Measurements from ENCODE around the gene TOMM70.

- no peak for TF ChIP-seq CTCF (IDR thresholded peaks at IDR 0.05)
- TF ChIP-seq POLR2A (IDR thresholded peaks at IDR 0.05; ENCODE audit: low read length), result peak; percentile 83
- TF ChIP-seq MAFK (IDR thresholded peaks at IDR 0.05; ENCODE audit: partially characterized antibody), result peak; percentile 49
- TF ChIP-seq HOXA7 (CRISPR knock-in tag; IDR thresholded peaks at IDR 0.05), result no peak
- no peak for TF ChIP-seq CEBPB (IDR thresholded peaks at IDR 0.05)
- TF ChIP-seq EP300 (IDR thresholded peaks at IDR 0.05), result no peak
- TF ChIP-seq POLR2AphosphoS2 (conservative IDR thresholded peaks at IDR 0.05; ENCODE audit: low read length), result no peak
- no peak for TF ChIP-seq HEYL (CRISPR knock-in tag; IDR thresholded peaks at IDR 0.05)
- no peak for TF ChIP-seq REST (IDR thresholded peaks at IDR 0.05)
- TF ChIP-seq CHD2 (IDR thresholded peaks at IDR 0.05; ENCODE audit: low read length, partially characterized antibody), result no peak
- TF ChIP-seq RCOR1 (IDR thresholded peaks at IDR 0.05; ENCODE audit: low read depth, low read length), result no peak
- TF ChIP-seq RAD21 (conservative IDR thresholded peaks at IDR 0.05 in 1 of 2, IDR thresholded peaks at IDR 0.05 in 1 of 2), result no peak
- TF ChIP-seq MAX (IDR thresholded peaks at IDR 0.05), result peak; percentile 97
- TF ChIP-seq ZSCAN20 (CRISPR knock-in tag; IDR thresholded peaks at IDR 0.05), result no peak
Measured at GRCh38 chr3:100400780-100401673, at the start of gene TOMM70, which contains the start of gene LNP1.

Measured in A549 (cell line).